GM12864 (cell line): Measurements from ENCODE around the gene ADGRG1.

Experiments used
- DNase-seq: peaks from one replicate; pipeline ENCODE4 v3.0.0-alpha.2; 2011; ENCODE audit warnings: low read depth
- H3K4me3 ChIP-seq: 2 replicates; pipeline ENCODE4 v1.5.1; 2011; ENCODE audit warnings: mild to moderate bottlenecking, low read depth, low read length, control low read depth
- CTCF ChIP-seq: IDR thresholded peaks from 2 replicates; pipeline ENCODE4 v1.5.1; 2011; ENCODE audit warnings: low read depth, mild to moderate bottlenecking, moderate library complexity, low read length, control low read depth, inconsistent platforms; ENCODE audit errors: missing control alignments

Gene ADGRG1

GRCh38 chr16:57713596-57713995 is 85.2 kb downstream of the ADGRG1 start:
- no peak for TF ChIP-seq CTCF
- H3K4me3 ChIP-seq = no peak overlapping the region
- DNase-seq = no peak

GRCh38 chr16:57714047-57714446 is 85.6 kb downstream of the ADGRG1 start:
- DNase-seq = no peak
- H3K4me3 ChIP-seq = no peak overlapping the region
- TF ChIP-seq CTCF = no peak
